ENCODE measurements around the gene LYPD6.

GRCh38 chr2:149486664-149487063, 156.3 kb downstream of the LYPD6 start:
- TF ChIP-seq, protein P1, sequence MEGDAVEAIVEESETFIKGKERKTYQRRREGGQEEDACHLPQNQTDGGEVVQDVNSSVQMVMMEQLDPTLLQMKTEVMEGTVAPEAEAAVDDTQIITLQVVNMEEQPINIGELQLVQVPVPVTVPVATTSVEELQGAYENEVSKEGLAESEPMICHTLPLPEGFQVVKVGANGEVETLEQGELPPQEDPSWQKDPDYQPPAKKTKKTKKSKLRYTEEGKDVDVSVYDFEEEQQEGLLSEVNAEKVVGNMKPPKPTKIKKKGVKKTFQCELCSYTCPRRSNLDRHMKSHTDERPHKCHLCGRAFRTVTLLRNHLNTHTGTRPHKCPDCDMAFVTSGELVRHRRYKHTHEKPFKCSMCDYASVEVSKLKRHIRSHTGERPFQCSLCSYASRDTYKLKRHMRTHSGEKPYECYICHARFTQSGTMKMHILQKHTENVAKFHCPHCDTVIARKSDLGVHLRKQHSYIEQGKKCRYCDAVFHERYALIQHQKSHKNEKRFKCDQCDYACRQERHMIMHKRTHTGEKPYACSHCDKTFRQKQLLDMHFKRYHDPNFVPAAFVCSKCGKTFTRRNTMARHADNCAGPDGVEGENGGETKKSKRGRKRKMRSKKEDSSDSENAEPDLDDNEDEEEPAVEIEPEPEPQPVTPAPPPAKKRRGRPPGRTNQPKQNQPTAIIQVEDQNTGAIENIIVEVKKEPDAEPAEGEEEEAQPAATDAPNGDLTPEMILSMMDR (conservative IDR thresholded peaks at IDR 0.05; ENCODE audit: low read depth, low read length): no peak
- no peak for TF ChIP-seq EZH2 (IDR thresholded peaks at IDR 0.05; ENCODE audit: low read length, unreplicated experiment)
